HEK293T (cell line): Measurements from ENCODE around the gene CCDC120.

Source experiments
- SP1 ChIP-seq: fragments of 450-650 bp; IDR thresholded peaks from 2 replicates; pipeline ENCODE4 v1.6.1; 2017
- TARDBP ChIP-seq: fragments of 450-650 bp; IDR thresholded peaks from 2 replicates; pipeline ENCODE4 v1.6.1; 2016

- TF ChIP-seq SP1 (no peak), TARDBP (no peak)
Measured at GRCh38 chrX:49053223-49054072, 5.4 kb upstream of the CCDC120 start.
